HTR-8/SVneo (cell line): ENCODE data around the gene PSMB11.

Experiments used
- DNase-seq: peaks from one replicate; pipeline ENCODE4 v3.0.0; 2011; ENCODE audit warnings: low spot score, mixed read lengths; ENCODE audit not compliant: insufficient read length
- FAIRE-seq: peaks from 2 replicates; lab custom pipeline; 2011; peaks lifted over from hg19 to GRCh38; lab: Jason Lieb, UNC

Gene PSMB11

GRCh38 chr14:23056145-23056955 lies 14.3 kb downstream of the PSMB11 start:
- DNase-seq (peak; percentile 79), FAIRE-seq (no peak)

GRCh38 chr14:23056956-23057756 lies 15.1 kb downstream of the PSMB11 start, which contains the start of gene CDH24:
Gene CDH24 (minus strand): TSS chr14:23057520. CDS start chr14:23055733, 1,787 bp downstream.
- FAIRE-seq: no peak
- DNase-seq: peak; percentile 49

GRCh38 chr14:23057757-23058653 lies 16.0 kb downstream of the PSMB11 start:
- DNase-seq (peak; percentile 75), FAIRE-seq (no peak)

- FAIRE-seq (no peak), DNase-seq (no peak)
These were observed 16.9 kb downstream of the PSMB11 start for GRCh38 chr14:23058654-23059504.

- FAIRE-seq (no peak), DNase-seq (no peak)
These were observed 18.7 kb downstream of the PSMB11 start for GRCh38 chr14:23060536-23061260.

- FAIRE-seq (peak; percentile 78), DNase-seq (peak; percentile 72)
These were observed 20.0 kb downstream of the PSMB11 start for GRCh38 chr14:23062002-23062401.

GRCh38 chr14:23063601-23064000 lies 21.6 kb downstream of the PSMB11 start:
- DNase-seq: no peak
- no peak for FAIRE-seq

- no peak for FAIRE-seq
- no peak for DNase-seq
These were observed 24.4 kb downstream of the PSMB11 start for GRCh38 chr14:23066368-23066767.

GRCh38 chr14:23066855-23067744 lies 25.1 kb downstream of the PSMB11 start:
- FAIRE-seq (no peak), DNase-seq (no peak)

- FAIRE-seq (no peak), DNase-seq (no peak)
These were observed 26.1 kb downstream of the PSMB11 start for GRCh38 chr14:23067847-23068788.

GRCh38 chr14:23068789-23069412 lies 26.9 kb downstream of the PSMB11 start:
- FAIRE-seq (no peak), DNase-seq (peak; percentile 70)

- no peak for FAIRE-seq
- no peak for DNase-seq
These were observed 27.4 kb downstream of the PSMB11 start for GRCh38 chr14:23069413-23069806.

GRCh38 chr14:23070262-23071129 lies 28.5 kb downstream of the PSMB11 start:
- FAIRE-seq (no peak), DNase-seq (no peak)

GRCh38 chr14:23071244-23071920 lies 29.4 kb downstream of the PSMB11 start:
- FAIRE-seq: no peak
- peak; percentile 79 for DNase-seq
